ENCODE measurements around the gene ITGB1BP1. TPM values are rescaled to one million over a fixed set of nuclear protein-coding genes. Genes with fewer than 3 reads are reported as not detected.

The ITGB1BP1 gene
- total RNA-seq, 3 donors from 2014 or later: 34.7 to 78.3 (median 41.0) TPM

GRCh38 chr2:9379391-9379755, 44.0 kb downstream of the ITGB1BP1 start:
- Histone ChIP-seq H3K36me3 (ENCODE audit: low read depth) (no peaks in the 10 kb centered on the region), H3K9me3 (no peaks in the 10 kb centered on the region), H3K4me3 (no peak overlapping the region), H3K4me1 (ENCODE audit: low read depth) (peaks cover 17% of the 10 kb centered on the region)
- no peak for TF ChIP-seq CTCF (IDR thresholded peaks at IDR 0.05)
- DNase-seq: no peak
- intact Hi-C loops (cut with DNase I, micrococcal nuclease): no loop called here
- ATAC-seq: no peak

- TF ChIP-seq CTCF (IDR thresholded peaks at IDR 0.05): no peak
- H3K4me1 ChIP-seq (ENCODE audit: low read depth): peaks cover 17% of the 10 kb centered on the region
- H3K36me3 ChIP-seq (ENCODE audit: low read depth): no peaks in the 10 kb centered on the region
- no peaks in the 10 kb centered on the region for H3K9me3 ChIP-seq
- H3K4me3 ChIP-seq: no peak overlapping the region
- intact Hi-C loops (cut with DNase I, micrococcal nuclease): no loop called here
- peak; percentile 53 for ATAC-seq
- DNase-seq: peak in 1 of 3 donors; percentile 38
Measured at GRCh38 chr2:9378433-9379390, 44.6 kb downstream of the ITGB1BP1 start.

- Histone ChIP-seq H3K36me3 (ENCODE audit: low read depth) (no peaks in the 10 kb centered on the region), H3K4me1 (ENCODE audit: low read depth) (peaks cover 17% of the 10 kb centered on the region), H3K4me3 (no peak overlapping the region), H3K9me3 (no peaks in the 10 kb centered on the region)
- TF ChIP-seq CTCF (IDR thresholded peaks at IDR 0.05): no peak
- DNase-seq: no peak
- no peak for ATAC-seq
- intact Hi-C loops (cut with DNase I, micrococcal nuclease): no loop called here
Measured at GRCh38 chr2:9377461-9378097, 45.7 kb downstream of the ITGB1BP1 start.

- Histone ChIP-seq H3K4me1 (ENCODE audit: low read depth) (peaks cover 9% of the 10 kb centered on the region), H3K9me3 (no peaks in the 10 kb centered on the region), H3K4me3 (no peak overlapping the region), H3K36me3 (ENCODE audit: low read depth) (no peaks in the 10 kb centered on the region)
- no peak for ATAC-seq
- TF ChIP-seq CTCF (IDR thresholded peaks at IDR 0.05): no peak
- intact Hi-C loops (cut with DNase I, micrococcal nuclease): no loop called here
- DNase-seq: no peak
Measured at GRCh38 chr2:9375857-9376428, 47.4 kb downstream of the ITGB1BP1 start.

- Histone ChIP-seq H3K4me1 (ENCODE audit: low read depth) (peaks cover 5% of the 10 kb centered on the region), H3K36me3 (ENCODE audit: low read depth) (no peaks in the 10 kb centered on the region), H3K9me3 (no peaks in the 10 kb centered on the region), H3K4me3 (no peak overlapping the region)
- no peak for ATAC-seq
- intact Hi-C loops (cut with DNase I, micrococcal nuclease): no loop called here
- no peak for DNase-seq
- no peak for TF ChIP-seq CTCF (IDR thresholded peaks at IDR 0.05)
Measured at GRCh38 chr2:9374071-9374730, 49.1 kb downstream of the ITGB1BP1 start.

Data from mucosa of descending colon (tissue), 3 donors.